ENCODE measurements around the gene CEP131. TPM values are rescaled to one million over a fixed set of nuclear protein-coding genes. Genes with fewer than 3 reads are reported as not detected.

The CEP131 gene
- total RNA-seq, 1 donor from 2014 or later = 12.3 TPM

GRCh38 chr17:81221371-81221841 lies 1.4 kb downstream of the CEP131 start:
- no peak for DNase-seq

- no peak for DNase-seq
These were observed 3.1 kb downstream of the CEP131 start for GRCh38 chr17:81219476-81220180.

- DNase-seq = no peak
These were observed 3.8 kb downstream of the CEP131 start for GRCh38 chr17:81218991-81219390.

GRCh38 chr17:81218459-81218858 lies 4.3 kb downstream of the CEP131 start:
- DNase-seq = no peak

- DNase-seq = no peak
These were observed 5.3 kb downstream of the CEP131 start for GRCh38 chr17:81217491-81217890.

GRCh38 chr17:81213978-81214377 lies 8.8 kb downstream of the CEP131 start:
- no peak for DNase-seq

- no peak for DNase-seq
These were observed 10.4 kb downstream of the CEP131 start for GRCh38 chr17:81212365-81212764.

- DNase-seq = peak; percentile 58
These were observed 11.9 kb downstream of the CEP131 start for GRCh38 chr17:81210868-81211267.

- peak; percentile 31 for DNase-seq
These were observed 12.3 kb downstream of the CEP131 start for GRCh38 chr17:81210466-81210865.

- DNase-seq = no peak
These were observed 13.6 kb downstream of the CEP131 start for GRCh38 chr17:81209141-81209540.

GRCh38 chr17:81208651-81209050 lies 14.1 kb downstream of the CEP131 start:
- DNase-seq = no peak

- no peak for DNase-seq
These were observed 14.9 kb downstream of the CEP131 start for GRCh38 chr17:81207610-81208581.

- DNase-seq = no peak
These were observed 16.1 kb downstream of the CEP131 start for GRCh38 chr17:81206657-81207056.

- no peak for DNase-seq
These were observed 16.6 kb downstream of the CEP131 start for GRCh38 chr17:81206166-81206565.

GRCh38 chr17:81204578-81204977 lies 18.2 kb downstream of the CEP131 start:
- DNase-seq = no peak

GRCh38 chr17:81203136-81203535 lies 19.6 kb downstream of the CEP131 start:
- DNase-seq = no peak

- DNase-seq = no peak
These were observed 20.4 kb downstream of the CEP131 start for GRCh38 chr17:81202318-81202717.

- peak; percentile 92 for DNase-seq
These were observed 21.8 kb downstream of the CEP131 start for GRCh38 chr17:81200695-81201580.

GRCh38 chr17:81200201-81200600 lies 22.6 kb downstream of the CEP131 start:
- no peak for DNase-seq

- DNase-seq = no peak
These were observed 23.3 kb downstream of the CEP131 start for GRCh38 chr17:81199482-81199830.

- DNase-seq = no peak
These were observed 23.8 kb downstream of the CEP131 start for GRCh38 chr17:81198826-81199481.

GRCh38 chr17:81197831-81198490 lies 24.8 kb downstream of the CEP131 start:
- no peak for DNase-seq
